Fibroblast of lung (primary cell): ENCODE data around the gene FUBP3. TPM values are rescaled to one million over a fixed set of nuclear protein-coding genes. Genes with fewer than 3 reads are reported as not detected.
A peak's percentile ranks its signal among the peaks of the same experiment; 100 is the strongest.

Source experiments
- DNase-seq, 2 donors: peaks; one replicate each; pipeline versions ENCODE4 v3.0.0 to v3.0.0-alpha.2; 2010; ENCODE audit warnings: low read depth in 2 of 2
- H2AFZ ChIP-seq: 2 replicates; pipeline ENCODE4 v1.5.1; 2012; ENCODE audit warnings: low read length, control low read depth, inconsistent platforms
- H3K27ac ChIP-seq: 2 replicates; pipeline ENCODE4 v1.5.1; 2011; ENCODE audit warnings: low read length, control low read depth; ENCODE audit not compliant: insufficient read depth
- H3K27me3 ChIP-seq: 2 replicates; pipeline ENCODE4 v1.5.1; 2011; ENCODE audit warnings: mild to moderate bottlenecking, low read length; ENCODE audit not compliant: control insufficient read depth, insufficient read depth
- H3K36me3 ChIP-seq: 2 replicates; pipeline ENCODE4 v1.5.1; 2011; ENCODE audit warnings: low read length; ENCODE audit not compliant: control insufficient read depth, insufficient read depth
- H3K4me1 ChIP-seq: 2 replicates; pipeline ENCODE4 v1.5.1; 2011; ENCODE audit warnings: low read length; ENCODE audit not compliant: control insufficient read depth, insufficient read depth; ENCODE audit errors: extremely low read depth
- H3K4me2 ChIP-seq: 2 replicates; pipeline ENCODE4 v1.5.1; 2011; ENCODE audit warnings: low read length, control low read depth; ENCODE audit not compliant: insufficient read depth; ENCODE audit errors: extremely low read depth
- H3K4me3 ChIP-seq, 4 experiments: fragments of 200-600 bp in 1 of 4; sonication (generic) in 1 of 4; replicated peaks in 1 of 4; 2 replicates each; pipeline ENCODE4 v1.5.1; 2011 to 2016; ENCODE audit warnings: low read length in 4 of 4, low read depth in 3 of 4, mild to moderate bottlenecking in 3 of 4, control low read depth in 2 of 4, inconsistent platforms in 1 of 4, mixed read lengths in 1 of 4; ENCODE audit not compliant: insufficient read depth in 1 of 4; ENCODE audit errors: control extremely low read depth in 1 of 4
- H3K79me2 ChIP-seq: 2 replicates; pipeline ENCODE4 v1.5.1; 2012; ENCODE audit warnings: mild to moderate bottlenecking, low read length, inconsistent platforms; ENCODE audit not compliant: control insufficient read depth, insufficient read depth
- H3K9ac ChIP-seq: 2 replicates; pipeline ENCODE4 v1.5.1; 2011; ENCODE audit warnings: mild to moderate bottlenecking, low read length, control low read depth; ENCODE audit not compliant: insufficient read depth
- H3K9me3 ChIP-seq: 2 replicates; pipeline ENCODE4 v1.5.1; 2012; ENCODE audit warnings: low read depth, low read length; ENCODE audit not compliant: control insufficient read depth, insufficient read depth
- H4K20me1 ChIP-seq: 2 replicates; pipeline ENCODE4 v1.5.1; 2011; ENCODE audit warnings: low read length; ENCODE audit not compliant: control insufficient read depth, insufficient read depth; ENCODE audit errors: extremely low read depth
- CTCF ChIP-seq, 2 donors: IDR thresholded peaks in 1 of 2; conservative IDR thresholded peaks in 1 of 2; 1 replicate in 1 of 2; 2 replicates in 1 of 2; pipeline ENCODE4 v1.5.1; 2011 to 2012; ENCODE audit warnings: low read length in 2 of 2, control low read depth in 1 of 2, inconsistent platforms in 1 of 2, low read depth in 1 of 2, mild to moderate bottlenecking in 1 of 2
- EZH2 ChIP-seq: IDR thresholded peaks from 2 replicates; pipeline ENCODE4 v1.5.1; 2012; ENCODE audit warnings: low read length, control low read depth, mild to moderate bottlenecking; ENCODE audit errors: missing control alignments
- polyA plus RNA-seq, 2 donors: library from polyadenylated mRNA; depleted of rRNA in 1 of 2; stranded (reverse) in 1 of 2; unstranded in 1 of 2; fragments of >200 nt; gene quantifications; 2 replicates each; pipeline ENCODE4 v1.2.1, GENCODE V29; 2011 to 2012; ENCODE audit warnings: missing spikeins in 1 of 2
- total RNA-seq: library from RNA; depleted of rRNA; stranded (reverse); fragments of >200 nt; gene quantifications from 2 replicates; pipeline ENCODE4 v1.2.1, GENCODE V29; 2014

FUBP3 gene
- total and polyA plus RNA-seq, 2 donors (not counting 1 experiment from before 2014, with no cell fraction given): 35.7 to 36.2 TPM

DNA sequence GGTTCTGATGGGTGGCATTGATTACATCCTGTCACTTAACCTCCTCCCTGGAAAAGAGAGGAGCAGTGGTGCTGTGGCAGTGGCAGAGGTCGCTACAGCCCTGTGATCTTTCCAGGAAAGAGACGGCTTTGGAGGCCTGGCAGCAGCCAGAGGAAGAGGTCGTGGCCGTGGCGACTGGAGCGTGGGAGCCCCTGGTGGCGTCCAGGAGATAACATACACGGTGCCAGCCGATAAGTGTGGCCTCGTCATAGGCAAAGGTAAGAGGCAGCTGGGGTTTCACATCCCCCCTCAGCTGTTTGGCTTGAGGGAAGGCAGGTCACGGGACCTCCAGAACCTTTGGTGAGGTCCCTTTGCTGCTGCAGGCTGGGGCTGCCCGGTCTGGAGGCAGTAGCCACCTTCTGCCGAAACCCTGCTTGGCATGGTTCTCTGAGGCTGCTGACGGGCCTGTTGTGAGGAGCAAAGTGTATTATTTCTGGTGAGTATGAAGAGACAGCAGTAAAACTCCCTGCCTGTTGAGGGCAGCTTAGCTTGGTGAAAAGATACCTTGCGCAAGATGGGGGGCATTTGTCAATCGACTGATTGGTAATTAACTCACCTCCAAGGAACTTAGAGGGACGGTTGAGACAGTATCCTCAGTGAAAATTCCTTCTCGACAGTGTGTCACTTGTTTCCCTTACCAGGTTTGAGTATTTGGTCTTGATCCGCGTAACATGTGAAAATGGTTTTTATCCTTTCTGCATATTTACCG, 47.0 kb downstream of the FUBP3 start:
- Histone ChIP-seq H3K4me2 (no peak overlapping the region), H3K4me3 (no peak overlapping the region), H2AFZ (no peak overlapping the region), H3K4me1 (no peaks in the 10 kb centered on the region), H3K9ac (no peak overlapping the region), H3K27ac (no peak overlapping the region), H3K9me3 (no peaks in the 10 kb centered on the region), H3K79me2 (no peaks in the 10 kb centered on the region), H4K20me1 (no peaks in the 10 kb centered on the region), H3K27me3 (no peaks in the 10 kb centered on the region), H3K36me3 (peaks cover 19% of the 10 kb centered on the region)
- TF ChIP-seq CTCF (conservative IDR thresholded peaks at IDR 0.05 in 1 of 2, IDR thresholded peaks at IDR 0.05 in 1 of 2; ENCODE audit: low read depth in 1 of 2, low read length in 2 of 2): peak in 1 of 2 donors; percentile 21
- no peak for TF ChIP-seq EZH2
- no peak for DNase-seq

GRCh38 chr9:130627051-130627450, 47.7 kb downstream of the FUBP3 start:
- Histone ChIP-seq H3K4me3 (no peak overlapping the region), H4K20me1 (no peaks in the 10 kb centered on the region), H3K79me2 (no peaks in the 10 kb centered on the region), H3K36me3 (peaks cover 21% of the 10 kb centered on the region), H3K9ac (no peak overlapping the region), H3K9me3 (no peaks in the 10 kb centered on the region), H3K27ac (no peak overlapping the region), H3K4me2 (no peak overlapping the region), H2AFZ (no peak overlapping the region), H3K4me1 (no peaks in the 10 kb centered on the region), H3K27me3 (no peaks in the 10 kb centered on the region)
- TF ChIP-seq CTCF (conservative IDR thresholded peaks at IDR 0.05 in 1 of 2, IDR thresholded peaks at IDR 0.05 in 1 of 2; ENCODE audit: low read depth in 1 of 2, low read length in 2 of 2) (no peak), EZH2 (no peak)
- DNase-seq: no peak

- no peak overlapping the region for H3K4me3 ChIP-seq
- H2AFZ ChIP-seq: no peak overlapping the region
- TF ChIP-seq CTCF (conservative IDR thresholded peaks at IDR 0.05 in 1 of 2, IDR thresholded peaks at IDR 0.05 in 1 of 2; ENCODE audit: low read depth in 1 of 2, low read length in 2 of 2): no peak
- TF ChIP-seq EZH2: no peak
- H3K79me2 ChIP-seq: no peaks in the 10 kb centered on the region
- H3K4me2 ChIP-seq: no peak overlapping the region
- H3K27ac ChIP-seq: no peak overlapping the region
- H3K27me3 ChIP-seq: no peaks in the 10 kb centered on the region
- H4K20me1 ChIP-seq: no peaks in the 10 kb centered on the region
- H3K9me3 ChIP-seq: no peaks in the 10 kb centered on the region
- H3K36me3 ChIP-seq: peaks cover 25% of the 10 kb centered on the region
- H3K4me1 ChIP-seq: no peaks in the 10 kb centered on the region
- DNase-seq: no peak
- H3K9ac ChIP-seq: no peak overlapping the region
These were observed 48.8 kb downstream of the FUBP3 start for GRCh38 chr9:130627896-130628792.
